Neural progenitor cell (in vitro differentiated cells): Measurements from ENCODE around the gene ADRB1. TPM values are rescaled to one million over a fixed set of nuclear protein-coding genes. Genes with fewer than 3 reads are reported as not detected.

ENCODE experiments used
- DNase-seq: peaks from one replicate; pipeline ENCODE4 v3.0.0-alpha.2; 2016; ENCODE audit warnings: low spot score
- H2AFZ ChIP-seq: fragments of 200-600 bp; sonication (generic); replicated peaks from 2 replicates; pipeline ENCODE4 v1.6.1; 2016; ENCODE audit warnings: antibody characterized with exemption
- H3F3A ChIP-seq: fragments of 200-600 bp; sonication (generic); 2 replicates; pipeline ENCODE4 v1.6.1; 2016; ENCODE audit warnings: antibody characterized with exemption, low read depth
- H3K27ac ChIP-seq: fragments of 200-600 bp; sonication (generic); 2 replicates; pipeline ENCODE4 v1.5.1; 2016; ENCODE audit warnings: mild to moderate bottlenecking
- H3K27me3 ChIP-seq: fragments of 200-600 bp; sonication (generic); 2 replicates; pipeline ENCODE4 v1.6.1; 2016; ENCODE audit warnings: mild to moderate bottlenecking, moderate library complexity
- H3K36me3 ChIP-seq: fragments of 200-600 bp; sonication (generic); 2 replicates; pipeline ENCODE4 v1.5.1; 2016
- H3K4me1 ChIP-seq: fragments of 200-600 bp; sonication (generic); 2 replicates; pipeline ENCODE4 v1.6.1; 2016; ENCODE audit warnings: mixed run types
- H3K4me2 ChIP-seq: fragments of 200-600 bp; sonication (generic); 2 replicates; pipeline ENCODE4 v1.6.1; 2016
- H3K4me3 ChIP-seq: fragments of 200-600 bp; sonication (generic); 2 replicates; pipeline ENCODE4 v1.5.1; 2016
- H3K79me2 ChIP-seq: fragments of 200-600 bp; sonication (generic); 2 replicates; pipeline ENCODE4 v1.6.1; 2016; ENCODE audit warnings: low read depth
- H3K9ac ChIP-seq: fragments of 200-600 bp; sonication (generic); 2 replicates; pipeline ENCODE4 v1.6.1; 2016
- H3K9me3 ChIP-seq: fragments of 200-600 bp; sonication (generic); 2 replicates; pipeline ENCODE4 v1.5.1; 2016; ENCODE audit warnings: low read depth
- H4K20me1 ChIP-seq: fragments of 200-600 bp; sonication (generic); 2 replicates; pipeline ENCODE4 v1.6.1; 2016; ENCODE audit warnings: low read depth
- H3K27ac Mint-ChIP-seq: 3 replicates; pipeline ENCODE4 v1.8.0; 2021; ENCODE audit warnings: mixed read lengths
- H3K27me3 Mint-ChIP-seq: 2 replicates; pipeline ENCODE4 v1.8.0; 2022; ENCODE audit warnings: low read depth, mild to moderate bottlenecking, inconsistent platforms, moderate library complexity, mixed read lengths; ENCODE audit not compliant: insufficient read depth
- H3K36me3 Mint-ChIP-seq: 3 replicates; pipeline ENCODE4 v1.8.0; 2021; ENCODE audit warnings: mixed read lengths
- H3K4me1 Mint-ChIP-seq: 3 replicates; pipeline ENCODE4 v1.8.0; 2021; ENCODE audit warnings: mixed read lengths
- H3K4me3 Mint-ChIP-seq: 3 replicates; pipeline ENCODE4 v1.8.0; 2021; ENCODE audit warnings: mild to moderate bottlenecking, moderate library complexity, mixed read lengths
- H3K9me3 Mint-ChIP-seq: 3 replicates; pipeline ENCODE4 v1.8.0; 2020; ENCODE audit warnings: mixed read lengths
- EZH2 ChIP-seq: fragments of 200-600 bp; sonication (generic); IDR thresholded peaks from 2 replicates; pipeline ENCODE4 v1.6.1; 2017; ENCODE audit warnings: antibody characterized with exemption, mild to moderate bottlenecking, moderate library complexity
- EZH2phosphoT487 ChIP-seq: fragments of 200-600 bp; sonication (generic); IDR thresholded peaks from 2 replicates; pipeline ENCODE4 v1.6.1; 2017; ENCODE audit warnings: antibody characterized with exemption
- total RNA-seq: library from RNA; depleted of rRNA; stranded (reverse); fragments of >200 nt; gene quantifications from 2 replicates; pipeline ENCODE4 v1.2.3, GENCODE V29; 2015; ENCODE audit warnings: low replicate concordance
- TF ChIP-seq, protein P1 (sequence below): fragments of 200-600 bp; sonication (generic); IDR thresholded peaks from 2 replicates; pipeline ENCODE4 v1.5.1; 2017; ENCODE audit warnings: antibody characterized with exemption, mild to moderate bottlenecking

The ADRB1 gene
- total RNA-seq, 1 donor from 2014 or later: not detected

DNA sequence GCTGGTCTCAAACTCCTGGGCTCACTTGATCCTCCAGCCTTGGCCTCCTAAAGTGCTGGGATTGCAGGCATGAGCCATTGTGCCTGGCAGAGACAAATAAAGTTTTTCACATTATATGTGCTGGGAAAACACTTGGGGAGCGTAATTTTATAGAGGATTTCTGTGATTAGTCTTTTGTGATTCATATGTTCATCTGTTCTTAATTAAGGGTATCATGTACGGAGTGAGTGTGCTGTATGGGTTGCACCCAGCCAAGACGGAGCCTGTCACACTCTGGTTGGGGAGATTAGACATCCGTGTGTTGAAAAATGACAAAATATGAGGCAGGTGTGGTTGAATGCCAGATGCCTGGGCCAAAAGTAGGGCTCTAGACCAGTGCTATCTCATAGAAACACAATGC is 10.3 kb downstream of the ADRB1 start:
- no peaks in the 10 kb centered on the region for H3K9me3 Mint-ChIP-seq
- no peak overlapping the region for H2AFZ ChIP-seq
- no peaks in the 10 kb centered on the region for H3K79me2 ChIP-seq
- no peaks in the 10 kb centered on the region for H3K9me3 ChIP-seq
- DNase-seq: no peak
- H3K4me1 ChIP-seq: no peaks in the 10 kb centered on the region
- peaks cover 11% of the 10 kb centered on the region for H3K27me3 Mint-ChIP-seq
- no peak overlapping the region for H3K9ac ChIP-seq
- H3K4me2 ChIP-seq: no peak overlapping the region
- peaks cover 4% of the 10 kb centered on the region for H3K4me1 Mint-ChIP-seq
- H3K4me3 ChIP-seq: no peak overlapping the region
- no peak overlapping the region for H3K27ac ChIP-seq
- no peaks in the 10 kb centered on the region for H3K36me3 ChIP-seq
- no peak for TF ChIP-seq EZH2phosphoT487
- no peak for TF ChIP-seq EZH2
- TF ChIP-seq, protein P1, sequence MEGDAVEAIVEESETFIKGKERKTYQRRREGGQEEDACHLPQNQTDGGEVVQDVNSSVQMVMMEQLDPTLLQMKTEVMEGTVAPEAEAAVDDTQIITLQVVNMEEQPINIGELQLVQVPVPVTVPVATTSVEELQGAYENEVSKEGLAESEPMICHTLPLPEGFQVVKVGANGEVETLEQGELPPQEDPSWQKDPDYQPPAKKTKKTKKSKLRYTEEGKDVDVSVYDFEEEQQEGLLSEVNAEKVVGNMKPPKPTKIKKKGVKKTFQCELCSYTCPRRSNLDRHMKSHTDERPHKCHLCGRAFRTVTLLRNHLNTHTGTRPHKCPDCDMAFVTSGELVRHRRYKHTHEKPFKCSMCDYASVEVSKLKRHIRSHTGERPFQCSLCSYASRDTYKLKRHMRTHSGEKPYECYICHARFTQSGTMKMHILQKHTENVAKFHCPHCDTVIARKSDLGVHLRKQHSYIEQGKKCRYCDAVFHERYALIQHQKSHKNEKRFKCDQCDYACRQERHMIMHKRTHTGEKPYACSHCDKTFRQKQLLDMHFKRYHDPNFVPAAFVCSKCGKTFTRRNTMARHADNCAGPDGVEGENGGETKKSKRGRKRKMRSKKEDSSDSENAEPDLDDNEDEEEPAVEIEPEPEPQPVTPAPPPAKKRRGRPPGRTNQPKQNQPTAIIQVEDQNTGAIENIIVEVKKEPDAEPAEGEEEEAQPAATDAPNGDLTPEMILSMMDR: no peak
- H3K27ac Mint-ChIP-seq: no peak overlapping the region
- H3K4me3 Mint-ChIP-seq: no peak overlapping the region
- no peaks in the 10 kb centered on the region for H3K36me3 Mint-ChIP-seq
- H3F3A ChIP-seq: no peaks in the 10 kb centered on the region
- no peaks in the 10 kb centered on the region for H4K20me1 ChIP-seq
- H3K27me3 ChIP-seq: peaks cover 28% of the 10 kb centered on the region

DNA sequence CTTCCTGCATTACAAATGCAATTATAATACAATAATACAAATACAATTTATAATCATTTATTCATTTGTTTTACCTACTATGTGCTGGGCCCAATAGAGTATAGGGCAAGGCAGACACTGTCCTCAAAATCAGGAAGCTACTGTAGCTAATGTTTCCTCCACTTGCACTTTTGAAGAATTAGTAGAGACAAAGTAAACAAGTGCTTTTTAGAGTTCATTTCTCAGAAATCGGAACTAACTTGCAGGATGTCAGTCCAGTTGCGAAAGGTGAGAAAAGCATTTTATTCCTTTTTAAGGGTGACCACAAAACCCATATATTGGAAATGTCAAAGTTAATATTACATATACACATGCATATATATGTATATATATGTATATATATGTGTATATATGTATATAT is 14.2 kb downstream of the ADRB1 start:
- H3K4me1 Mint-ChIP-seq: no peaks in the 10 kb centered on the region

DNA sequence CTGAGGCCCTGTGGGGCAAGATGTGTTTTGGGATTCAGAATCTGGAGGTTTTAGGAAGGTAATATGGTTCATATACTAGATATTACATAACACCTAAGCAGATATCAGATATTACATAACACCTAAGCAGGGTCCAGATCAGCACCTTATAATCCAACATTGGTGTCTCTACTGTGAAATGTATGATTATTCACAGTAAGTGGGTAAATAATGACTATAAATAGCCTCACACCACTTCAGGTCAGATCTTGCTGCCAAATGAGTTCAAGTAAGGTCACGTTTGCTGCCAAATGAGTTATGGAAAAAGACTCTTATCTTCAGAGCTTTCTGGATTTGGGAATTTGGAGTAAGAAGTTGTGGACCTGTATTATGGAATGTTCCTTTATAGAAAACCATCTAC is 14.6 kb downstream of the ADRB1 start:
- no peak overlapping the region for H3K4me2 ChIP-seq
- TF ChIP-seq EZH2phosphoT487: no peak
- TF ChIP-seq, protein P1: no peak
- no peak for TF ChIP-seq EZH2
- H4K20me1 ChIP-seq: no peaks in the 10 kb centered on the region
- no peak overlapping the region for H3K27ac Mint-ChIP-seq
- no peak overlapping the region for H3K9ac ChIP-seq
- no peaks in the 10 kb centered on the region for H3K36me3 ChIP-seq
- no peaks in the 10 kb centered on the region for H3K4me1 ChIP-seq
- H2AFZ ChIP-seq: no peak overlapping the region
- H3K27ac ChIP-seq: no peak overlapping the region
- H3K9me3 ChIP-seq: no peaks in the 10 kb centered on the region
- no peak for DNase-seq
- no peaks in the 10 kb centered on the region for H3K9me3 Mint-ChIP-seq
- peaks cover 5% of the 10 kb centered on the region for H3K27me3 Mint-ChIP-seq
- H3K79me2 ChIP-seq: no peaks in the 10 kb centered on the region
- no peaks in the 10 kb centered on the region for H3K4me1 Mint-ChIP-seq
- H3K36me3 Mint-ChIP-seq: no peaks in the 10 kb centered on the region
- no peaks in the 10 kb centered on the region for H3F3A ChIP-seq
- H3K4me3 ChIP-seq: no peak overlapping the region
- no peaks in the 10 kb centered on the region for H3K27me3 ChIP-seq
- H3K4me3 Mint-ChIP-seq: no peak overlapping the region

More for the DNA sequence above, 14.2 kb downstream of the ADRB1 start:
- Histone ChIP-seq H3K27me3 (peaks cover 3% of the 10 kb centered on the region), H3K27ac (no peak overlapping the region), H2AFZ (no peak overlapping the region), H3K79me2 (no peaks in the 10 kb centered on the region), H3K4me1 (no peaks in the 10 kb centered on the region), H3K9ac (no peak overlapping the region), H3K4me2 (no peak overlapping the region), H4K20me1 (no peaks in the 10 kb centered on the region), H3K4me3 (no peak overlapping the region), H3K36me3 (no peaks in the 10 kb centered on the region), H3F3A (no peaks in the 10 kb centered on the region), H3K9me3 (no peaks in the 10 kb centered on the region)
- TF ChIP-seq EZH2phosphoT487: no peak
- Mint-ChIP-seq H3K27me3 (peaks cover 5% of the 10 kb centered on the region), H3K27ac (no peak overlapping the region), H3K9me3 (no peaks in the 10 kb centered on the region), H3K36me3 (no peaks in the 10 kb centered on the region), H3K4me3 (no peak overlapping the region)
- DNase-seq: no peak

DNA sequence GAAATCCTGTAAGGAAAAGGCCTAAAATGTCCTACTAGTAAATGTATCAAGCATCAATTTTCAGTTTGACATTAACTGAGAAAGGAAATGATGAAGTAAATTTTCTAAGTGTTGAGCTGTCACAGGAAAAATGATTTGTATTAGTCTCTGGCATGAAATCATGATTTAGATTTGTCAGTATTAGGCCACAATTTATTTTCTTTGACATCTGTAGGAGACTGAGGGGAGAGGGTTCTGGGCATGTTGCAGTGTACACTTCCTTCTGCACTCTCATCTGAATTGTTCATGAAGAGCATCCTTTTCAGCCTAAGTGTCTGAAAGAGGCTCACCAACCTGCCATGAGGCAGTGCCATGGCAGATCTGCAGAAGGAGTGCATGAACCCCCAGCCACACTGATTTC is 15.9 kb downstream of the ADRB1 start:
- no peaks in the 10 kb centered on the region for H3K9me3 Mint-ChIP-seq
- H2AFZ ChIP-seq: no peak overlapping the region

More for the DNA sequence above, 15.9 kb downstream of the ADRB1 start:
- H3K9ac ChIP-seq: no peak overlapping the region
- H3K4me2 ChIP-seq: no peak overlapping the region
- H3K27me3 Mint-ChIP-seq: peaks cover 5% of the 10 kb centered on the region
- H3K4me1 ChIP-seq: peaks cover 3% of the 10 kb centered on the region
- H3K4me3 Mint-ChIP-seq: no peak overlapping the region
- no peak for DNase-seq
- H3K27me3 ChIP-seq: no peaks in the 10 kb centered on the region
- no peaks in the 10 kb centered on the region for H3K79me2 ChIP-seq
- H3K9me3 ChIP-seq: no peaks in the 10 kb centered on the region
- TF ChIP-seq, protein P1: no peak
- TF ChIP-seq EZH2phosphoT487: no peak
- no peak for TF ChIP-seq EZH2
- no peak overlapping the region for H3K27ac ChIP-seq
- H4K20me1 ChIP-seq: no peaks in the 10 kb centered on the region
- H3F3A ChIP-seq: no peaks in the 10 kb centered on the region
- H3K4me1 Mint-ChIP-seq: no peaks in the 10 kb centered on the region
- no peaks in the 10 kb centered on the region for H3K36me3 Mint-ChIP-seq
- no peaks in the 10 kb centered on the region for H3K36me3 ChIP-seq
- no peak overlapping the region for H3K4me3 ChIP-seq
- no peak overlapping the region for H3K27ac Mint-ChIP-seq
